ENCODE results near the gene ARHGAP4. TPM values are rescaled to one million over a fixed set of nuclear protein-coding genes. Genes with fewer than 3 reads are reported as not detected.

Gene ARHGAP4
- total RNA-seq, 1 donor from 2014 or later, result 135 TPM

DNA sequence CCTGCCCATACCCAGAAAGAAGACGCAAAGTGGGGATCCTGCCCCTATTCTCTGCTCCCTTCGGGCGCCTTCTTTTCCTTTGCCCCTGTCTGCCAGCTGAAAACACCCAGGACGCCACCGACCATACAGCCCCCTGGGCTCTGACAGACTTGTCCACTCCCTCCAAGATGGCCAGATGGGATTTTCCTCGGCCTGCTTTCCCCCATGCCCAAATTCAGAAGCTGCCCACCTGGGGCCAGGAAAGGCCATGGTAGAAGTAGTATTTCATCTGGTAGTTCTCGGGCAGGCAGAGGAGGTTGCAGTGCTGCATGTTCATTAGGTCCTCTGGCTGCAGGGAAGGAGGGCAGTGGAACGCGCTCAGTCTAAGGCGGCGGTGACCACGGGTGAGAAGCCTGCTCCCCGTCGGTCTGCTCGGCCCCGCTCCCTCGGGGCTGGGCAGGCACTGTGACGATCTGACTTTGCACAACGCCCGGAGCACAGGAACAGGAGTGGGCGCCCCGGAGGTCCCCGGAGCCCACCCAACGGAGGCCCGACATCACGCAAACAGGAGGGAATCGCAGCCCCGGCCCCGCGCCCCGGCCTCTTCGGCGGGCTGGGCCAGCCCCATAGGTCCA is 8.2 kb upstream of the ARHGAP4 start:
- H3K4me3 Mint-ChIP-seq (ENCODE audit: low read depth), result peak overlapping the region; percentile 84
- H3K9me3 Mint-ChIP-seq, result no peaks in the 10 kb centered on the region
- H3K36me3 Mint-ChIP-seq (ENCODE audit: low read depth), result peaks cover 29% of the 10 kb centered on the region
- H3K4me1 Mint-ChIP-seq (ENCODE audit: low read depth), result peaks cover 4% of the 10 kb centered on the region
- intact Hi-C loops (cut with micrococcal nuclease), result no loop called here
- peak overlapping the region; percentile 17 for H3K27ac Mint-ChIP-seq
- no peaks in the 10 kb centered on the region for H3K27me3 Mint-ChIP-seq (ENCODE audit: low read depth)
- DNase-seq (ENCODE audit: low spot score), result no peak

DNA sequence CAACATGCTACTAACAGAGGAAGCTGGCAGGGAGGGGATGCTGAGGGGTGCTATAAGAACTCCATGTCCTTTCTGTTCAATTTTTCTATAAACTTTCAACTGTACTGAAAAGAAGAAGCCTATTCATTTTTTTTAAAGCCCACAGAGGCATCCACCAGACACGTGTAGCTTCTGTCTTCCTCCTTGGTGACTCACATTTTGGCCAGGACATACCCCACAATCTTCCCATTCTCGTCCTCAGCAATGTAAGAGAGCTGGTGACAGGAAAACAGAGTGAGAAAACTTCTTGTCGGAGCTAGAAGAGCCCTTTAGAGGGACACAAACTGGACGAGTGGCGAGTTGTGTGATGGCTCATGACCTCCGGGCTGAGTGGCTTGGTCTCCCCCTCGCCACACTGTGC is 7.7 kb upstream of the ARHGAP4 start:
- Mint-ChIP-seq H3K4me3 (ENCODE audit: low read depth) (peak overlapping the region; percentile 84), H3K27me3 (ENCODE audit: low read depth) (no peaks in the 10 kb centered on the region), H3K27ac (no peak overlapping the region), H3K4me1 (ENCODE audit: low read depth) (peaks cover 8% of the 10 kb centered on the region), H3K9me3 (no peaks in the 10 kb centered on the region), H3K36me3 (ENCODE audit: low read depth) (peaks cover 32% of the 10 kb centered on the region)
- intact Hi-C loops (cut with micrococcal nuclease), result no loop called here
- DNase-seq (ENCODE audit: low spot score), result no peak

DNA sequence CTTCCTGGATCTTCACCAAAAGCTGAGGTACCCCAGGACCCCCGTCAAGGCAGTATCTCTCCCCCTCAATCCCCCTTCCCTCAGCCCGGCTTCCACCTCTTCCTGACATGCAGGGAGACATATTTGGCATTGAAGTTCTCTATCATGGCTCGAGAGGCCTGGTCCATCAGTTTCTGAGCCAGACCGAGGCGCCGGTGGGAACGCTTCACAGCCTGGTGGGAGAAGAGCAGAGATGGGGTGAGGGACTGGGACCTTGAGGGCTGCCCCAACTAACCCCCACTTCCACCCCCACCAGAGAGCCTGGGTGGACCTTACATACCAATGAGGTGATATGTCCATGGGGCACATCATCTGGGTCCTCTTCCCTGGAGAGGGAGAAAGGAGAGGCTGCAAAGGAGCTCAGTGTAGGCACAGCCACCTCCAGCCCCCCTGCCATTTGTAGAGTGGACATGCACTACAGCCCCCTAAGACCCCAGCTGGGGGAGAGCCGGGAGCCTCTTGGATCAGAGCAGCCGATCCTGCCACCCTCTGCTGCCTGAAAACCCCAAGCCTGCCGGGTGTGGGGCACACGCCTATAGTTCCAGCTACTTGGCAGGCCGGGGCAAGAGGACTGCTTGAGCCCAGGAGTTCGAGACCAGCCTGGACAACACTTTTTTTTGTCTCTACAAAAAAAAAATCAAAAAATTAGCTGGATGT is 6.3 kb upstream of the ARHGAP4 start:
- no peak overlapping the region for H3K4me3 Mint-ChIP-seq (ENCODE audit: low read depth)
- no peak overlapping the region for H3K27ac Mint-ChIP-seq
- H3K27me3 Mint-ChIP-seq (ENCODE audit: low read depth), result no peaks in the 10 kb centered on the region
- peaks cover 29% of the 10 kb centered on the region for H3K36me3 Mint-ChIP-seq (ENCODE audit: low read depth)
- intact Hi-C loops (cut with micrococcal nuclease), result no loop called here
- no peak for DNase-seq (ENCODE audit: low spot score)
- H3K9me3 Mint-ChIP-seq, result no peaks in the 10 kb centered on the region
- peaks cover 10% of the 10 kb centered on the region for H3K4me1 Mint-ChIP-seq (ENCODE audit: low read depth)

DNA sequence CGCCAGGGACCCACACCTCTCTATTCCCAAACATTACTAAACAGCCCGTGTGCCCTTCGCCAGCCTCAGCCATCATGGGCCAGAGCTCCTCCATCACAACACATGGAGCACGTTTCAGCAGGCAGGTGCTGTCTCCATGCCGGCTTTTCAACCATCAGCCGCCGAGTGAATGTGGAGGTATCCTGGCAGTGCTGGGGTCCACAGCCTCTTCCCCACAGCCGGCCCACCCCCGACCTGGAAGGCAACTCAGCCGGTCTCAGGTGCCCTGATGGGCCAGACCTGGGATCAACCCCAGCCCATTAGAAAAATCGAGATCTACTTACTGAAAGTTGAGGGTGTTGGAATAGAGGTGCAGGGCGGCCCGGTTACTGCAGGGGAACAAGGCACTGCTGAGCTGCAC is 5.7 kb upstream of the ARHGAP4 start:
- Mint-ChIP-seq H3K4me3 (ENCODE audit: low read depth) (no peak overlapping the region), H3K4me1 (ENCODE audit: low read depth) (peaks cover 12% of the 10 kb centered on the region), H3K36me3 (ENCODE audit: low read depth) (peaks cover 29% of the 10 kb centered on the region), H3K27ac (no peak overlapping the region), H3K27me3 (ENCODE audit: low read depth) (no peaks in the 10 kb centered on the region), H3K9me3 (no peaks in the 10 kb centered on the region)
- intact Hi-C loops (cut with micrococcal nuclease), result no loop called here
- DNase-seq (ENCODE audit: low spot score), result no peak

DNA sequence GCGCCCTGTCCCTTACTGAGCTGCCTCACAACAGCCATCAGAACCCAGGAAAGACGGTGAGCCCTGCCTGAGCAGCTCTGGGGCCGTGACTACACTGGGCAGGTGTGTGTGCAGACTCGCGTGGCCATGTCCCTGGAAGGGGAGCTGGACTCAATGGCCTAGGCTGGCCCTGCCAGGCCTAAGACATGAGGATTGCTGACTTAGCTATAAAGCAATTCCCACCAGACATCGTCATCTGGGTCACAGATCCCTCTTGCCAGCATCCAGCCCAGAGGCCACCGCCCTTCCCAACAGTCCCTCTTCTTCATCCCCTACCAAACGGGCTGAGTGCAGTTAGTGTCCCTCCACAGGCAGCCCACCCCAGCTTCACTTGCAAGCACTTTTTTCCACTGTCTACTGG is 5.1 kb upstream of the ARHGAP4 start:
- Mint-ChIP-seq H3K27ac (no peak overlapping the region), H3K9me3 (no peaks in the 10 kb centered on the region), H3K27me3 (ENCODE audit: low read depth) (no peaks in the 10 kb centered on the region), H3K4me3 (ENCODE audit: low read depth) (no peak overlapping the region), H3K36me3 (ENCODE audit: low read depth) (peaks cover 29% of the 10 kb centered on the region), H3K4me1 (ENCODE audit: low read depth) (peaks cover 12% of the 10 kb centered on the region)
- no peak for DNase-seq (ENCODE audit: low spot score)
- intact Hi-C loops (cut with micrococcal nuclease), result no loop called here

DNA sequence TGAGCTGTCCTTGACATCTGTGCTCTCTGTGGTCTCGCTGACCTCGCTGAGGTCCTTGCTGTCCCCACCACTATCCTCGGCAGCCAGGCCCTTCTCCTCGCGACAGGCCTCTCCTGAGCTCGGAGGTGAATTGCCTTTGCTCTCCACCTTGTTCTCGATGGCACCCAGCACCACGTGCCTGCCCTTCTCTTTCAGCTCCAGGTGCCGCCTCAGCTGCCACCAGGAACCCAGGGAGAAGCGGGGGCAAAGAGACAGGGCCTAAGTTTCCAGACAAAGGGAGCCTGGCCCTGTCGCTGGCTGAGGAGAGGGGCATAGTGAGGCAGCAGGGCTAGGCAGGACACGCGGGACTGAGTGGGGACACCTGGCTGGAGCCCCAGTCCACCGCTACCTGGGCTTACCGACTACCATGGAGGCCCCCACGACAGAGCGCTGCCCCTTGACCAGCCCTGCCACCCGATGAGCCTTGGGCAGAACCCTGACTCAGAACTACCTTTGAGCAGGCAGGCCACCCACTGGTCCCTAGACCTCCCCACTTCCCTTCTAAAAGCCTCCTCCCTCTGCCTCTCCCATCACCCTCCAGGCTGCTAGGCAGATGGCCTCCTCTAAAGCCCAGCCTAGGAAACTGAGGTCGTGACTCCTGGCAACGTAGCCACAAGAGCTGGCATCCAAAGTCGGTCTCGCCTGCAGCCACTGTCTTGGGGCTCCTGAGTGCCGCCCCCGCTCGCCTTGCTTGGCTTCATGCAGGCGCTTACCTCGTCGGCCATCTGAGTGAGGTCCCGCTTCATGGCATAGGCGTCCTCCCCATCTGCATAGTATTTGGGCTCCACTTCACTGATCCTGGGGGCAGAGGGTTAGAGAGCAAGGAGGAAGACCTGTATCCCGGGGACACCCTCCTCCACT is 4.2 kb upstream of the ARHGAP4 start:
- Mint-ChIP-seq H3K9me3 (no peaks in the 10 kb centered on the region), H3K36me3 (ENCODE audit: low read depth) (peaks cover 32% of the 10 kb centered on the region), H3K4me1 (ENCODE audit: low read depth) (peaks cover 10% of the 10 kb centered on the region), H3K27me3 (ENCODE audit: low read depth) (no peaks in the 10 kb centered on the region), H3K27ac (no peak overlapping the region), H3K4me3 (ENCODE audit: low read depth) (no peak overlapping the region)
- no peak for DNase-seq (ENCODE audit: low spot score)
- intact Hi-C loops (cut with micrococcal nuclease), result no loop called here

DNA sequence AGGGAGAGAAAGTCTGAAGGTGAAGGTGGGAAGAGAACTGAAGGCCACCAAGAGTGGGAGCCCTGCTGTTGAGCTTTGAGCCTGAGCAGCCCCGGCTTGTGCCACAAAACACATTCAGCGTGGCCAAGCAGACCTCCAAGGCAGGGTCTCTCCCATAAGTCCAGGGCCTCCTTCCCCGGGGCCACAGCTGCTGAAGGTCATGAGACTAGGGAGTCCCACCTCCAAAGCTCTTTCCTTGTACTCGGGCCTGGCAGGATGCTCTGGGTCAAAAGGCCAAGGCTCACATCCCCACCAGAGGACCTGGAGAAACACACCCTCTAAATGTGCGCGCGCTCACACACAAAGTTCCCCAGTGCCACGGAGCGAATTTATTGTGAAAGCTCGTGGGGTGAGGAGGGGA is 3.5 kb upstream of the ARHGAP4 start:
- Mint-ChIP-seq H3K4me3 (ENCODE audit: low read depth) (no peak overlapping the region), H3K27me3 (ENCODE audit: low read depth) (no peaks in the 10 kb centered on the region), H3K27ac (no peak overlapping the region), H3K36me3 (ENCODE audit: low read depth) (peaks cover 35% of the 10 kb centered on the region), H3K9me3 (no peaks in the 10 kb centered on the region), H3K4me1 (ENCODE audit: low read depth) (peaks cover 10% of the 10 kb centered on the region)
- intact Hi-C loops (cut with micrococcal nuclease), result loop anchor here (5.0 to 10.0 kb wide), 3 partner anchors 165 to 445 kb away; partner anchors contain the start of genes EMD, FLNA, MECP2 and PLXNB3
- DNase-seq (ENCODE audit: low spot score), result no peak

DNA sequence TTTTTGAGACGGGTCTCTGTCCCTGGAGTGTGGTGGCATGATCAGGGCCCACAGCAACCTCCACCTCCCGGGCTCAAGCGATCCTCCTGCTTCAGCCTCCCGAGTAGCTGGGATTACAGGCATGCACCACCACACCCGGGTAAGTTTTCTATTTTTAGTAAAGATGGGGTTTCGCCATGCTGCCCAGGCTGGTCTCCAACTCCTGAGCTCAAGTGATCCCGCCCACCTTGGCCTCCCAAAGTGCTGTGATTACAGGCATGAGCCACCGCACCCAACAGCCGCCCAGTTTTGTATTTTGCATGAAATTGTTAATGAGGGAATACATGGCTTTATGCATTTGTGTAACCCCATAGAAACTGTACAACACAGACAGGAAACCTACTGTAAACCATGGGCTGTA is 2.8 kb upstream of the ARHGAP4 start:
- intact Hi-C loops (cut with micrococcal nuclease), result loop anchor here (1.0 to 10.0 kb wide), 7 partner anchors 18 to 550 kb away; partner anchors contain the start of genes EMD, FLNA, HCFC1 and IDH3G
- H3K4me1 Mint-ChIP-seq (ENCODE audit: low read depth), result peaks cover 16% of the 10 kb centered on the region
- no peaks in the 10 kb centered on the region for H3K27me3 Mint-ChIP-seq (ENCODE audit: low read depth)
- peak overlapping the region; percentile 22 for H3K27ac Mint-ChIP-seq
- peak overlapping the region; percentile 86 for H3K4me3 Mint-ChIP-seq (ENCODE audit: low read depth)
- no peaks in the 10 kb centered on the region for H3K9me3 Mint-ChIP-seq
- H3K36me3 Mint-ChIP-seq (ENCODE audit: low read depth), result peaks cover 35% of the 10 kb centered on the region
- no peak for DNase-seq (ENCODE audit: low spot score)

DNA sequence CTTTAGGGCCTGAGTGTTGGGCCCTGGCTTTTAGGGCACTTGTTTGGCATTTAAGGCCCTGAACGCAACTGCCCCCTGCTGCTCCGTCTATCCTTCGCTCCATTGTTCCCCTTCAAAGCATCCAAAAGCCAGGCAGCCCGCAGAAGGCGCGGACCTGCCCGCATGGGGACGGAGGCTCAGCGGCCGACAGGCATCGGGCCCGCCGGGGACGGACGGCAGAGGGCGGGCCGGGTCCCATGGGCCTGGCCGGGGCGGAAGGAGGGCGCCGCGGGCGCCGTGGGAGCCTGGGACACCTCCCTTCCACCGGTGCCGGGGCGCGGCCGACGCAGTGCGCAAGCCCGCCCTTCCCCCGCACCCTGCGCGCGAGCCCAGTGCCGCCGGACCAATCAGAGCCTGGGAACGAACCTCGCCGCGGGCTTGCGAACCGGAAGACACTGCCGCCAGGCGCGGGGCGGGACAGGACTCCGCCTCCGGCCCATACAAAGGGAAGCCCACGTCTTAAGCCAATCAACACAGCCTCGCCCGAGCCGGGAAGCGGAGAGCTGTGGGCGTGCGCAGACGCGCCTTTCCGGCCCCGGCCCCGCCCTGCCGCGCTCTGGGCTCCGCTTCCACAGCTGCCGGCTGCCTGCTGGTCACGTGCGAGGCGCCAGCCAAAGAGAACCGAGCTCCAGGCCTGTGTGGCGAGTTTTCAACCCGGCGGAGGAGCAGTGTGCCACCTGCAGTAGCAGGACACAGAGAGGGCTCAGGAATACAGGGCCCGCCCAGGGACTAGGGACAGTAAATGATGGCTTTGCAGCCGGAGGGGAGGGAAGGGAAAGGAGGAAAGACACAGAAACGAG is 2.1 kb upstream of the ARHGAP4 start:
- peaks cover 20% of the 10 kb centered on the region for H3K4me1 Mint-ChIP-seq (ENCODE audit: low read depth)

DNA sequence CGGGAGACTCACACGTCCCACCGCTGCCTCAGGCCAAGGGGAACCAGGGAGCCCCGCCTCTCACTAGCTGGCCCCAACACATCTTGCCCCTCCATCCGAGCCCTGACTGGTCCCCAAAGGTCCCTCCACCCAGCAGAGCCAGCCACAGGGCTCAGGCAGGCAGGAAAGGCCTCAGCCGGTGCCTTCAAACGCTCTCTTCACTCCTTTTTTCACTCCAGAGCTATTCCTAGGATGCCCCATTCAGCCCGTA is 1.5 kb upstream of the ARHGAP4 start:
- no peak for DNase-seq (ENCODE audit: low spot score)
- H3K9me3 Mint-ChIP-seq, result no peaks in the 10 kb centered on the region
- peaks cover 21% of the 10 kb centered on the region for H3K4me1 Mint-ChIP-seq (ENCODE audit: low read depth)
- no peaks in the 10 kb centered on the region for H3K27me3 Mint-ChIP-seq (ENCODE audit: low read depth)
- peaks cover 43% of the 10 kb centered on the region for H3K36me3 Mint-ChIP-seq (ENCODE audit: low read depth)
- peak overlapping the region; percentile 99 for H3K27ac Mint-ChIP-seq
- intact Hi-C loops (cut with micrococcal nuclease), result loop anchor here (5.0 to 10.0 kb wide), 3 partner anchors 163 to 447 kb away; partner anchors contain the start of genes EMD, FLNA, MECP2 and PLXNB3
- peak overlapping the region; percentile 86 for H3K4me3 Mint-ChIP-seq (ENCODE audit: low read depth)

More for the DNA sequence above, 2.1 kb upstream of the ARHGAP4 start:
- Mint-ChIP-seq H3K9me3 (no peaks in the 10 kb centered on the region), H3K4me3 (ENCODE audit: low read depth) (peak overlapping the region; percentile 86), H3K36me3 (ENCODE audit: low read depth) (peaks cover 38% of the 10 kb centered on the region), H3K27ac (peak overlapping the region; percentile 99), H3K27me3 (ENCODE audit: low read depth) (no peaks in the 10 kb centered on the region)
- DNase-seq (ENCODE audit: low spot score), result peak; percentile 90
- intact Hi-C loops (cut with micrococcal nuclease), result loop anchor here (1.0 to 10.0 kb wide), 7 partner anchors 19 to 551 kb away; partner anchors contain the start of genes EMD, FLNA, HCFC1 and IDH3G

DNA sequence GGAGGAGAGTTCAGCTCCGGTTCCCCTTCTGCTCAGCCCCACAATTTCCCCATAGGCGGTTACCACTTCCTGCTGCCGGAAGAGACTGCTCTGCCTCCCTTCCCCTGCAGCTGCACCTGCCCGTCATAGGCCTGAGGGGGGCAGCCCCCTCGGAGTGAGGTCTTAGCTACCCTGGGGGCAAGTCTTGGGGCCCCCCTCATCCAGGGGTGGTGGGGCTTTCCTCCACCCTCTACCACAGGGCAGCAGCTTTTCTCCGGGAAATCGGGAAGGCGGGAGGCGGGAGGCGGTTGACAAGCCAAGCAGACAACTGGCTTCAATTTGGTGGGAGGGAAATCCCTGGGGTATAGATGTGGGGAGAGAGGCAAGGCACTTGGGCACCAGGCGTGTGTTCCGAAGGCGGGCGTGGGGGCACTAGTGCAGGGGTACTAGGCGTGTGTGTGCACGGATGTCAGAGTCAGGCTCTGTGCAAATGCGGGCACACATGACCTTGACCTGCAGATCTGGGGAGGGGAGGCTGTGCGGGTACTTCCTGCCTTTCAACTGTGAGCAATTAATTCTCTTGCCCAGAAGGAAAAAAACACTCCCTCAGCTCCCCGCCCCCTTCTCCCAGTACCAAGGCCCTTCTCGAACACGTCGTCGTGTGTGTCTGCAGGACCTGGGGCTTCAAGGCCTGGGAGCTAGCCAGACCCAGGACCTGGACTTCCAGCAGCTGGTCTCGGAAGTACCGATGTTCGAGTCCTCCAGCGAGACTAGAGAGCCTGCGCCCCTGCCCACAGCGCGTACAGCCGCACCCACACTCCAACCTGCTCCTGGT is 1.0 kb upstream of the ARHGAP4 start:
- no peaks in the 10 kb centered on the region for H3K27me3 Mint-ChIP-seq (ENCODE audit: low read depth)
- H3K4me3 Mint-ChIP-seq (ENCODE audit: low read depth), result peak overlapping the region; percentile 86
- no peaks in the 10 kb centered on the region for H3K9me3 Mint-ChIP-seq
- intact Hi-C loops (cut with micrococcal nuclease), result loop anchor here (5.0 to 10.0 kb wide), 3 partner anchors 162 to 448 kb away; partner anchors contain the start of genes EMD, FLNA, MECP2 and PLXNB3
- peak overlapping the region; percentile 99 for H3K27ac Mint-ChIP-seq
- H3K4me1 Mint-ChIP-seq (ENCODE audit: low read depth), result peaks cover 24% of the 10 kb centered on the region
- peak; percentile 73 for DNase-seq (ENCODE audit: low spot score)
- H3K36me3 Mint-ChIP-seq (ENCODE audit: low read depth), result peaks cover 47% of the 10 kb centered on the region
